Common myeloid progenitor, CD34-positive (primary cell): ENCODE measurements around the gene CNKSR3.
A peak's percentile ranks its signal among the peaks of the same experiment; 100 is the strongest.

Experiments
- CTCF ChIA-PET: fragments of 350-600 bp; sonication (Branson Sonifier 250); formaldehyde crosslinking; loops from one replicate; lab custom pipeline; 2021; ENCODE audit warnings: antibody characterized with exemption; lab: Charles Lee
- POLR2A ChIA-PET: fragments of 350-600 bp; sonication (Branson Sonifier 250); formaldehyde crosslinking; loops from one replicate; lab custom pipeline; 2021; ENCODE audit warnings: antibody characterized with exemption; lab: Charles Lee
- DNase-seq, 3 donors: peaks; one replicate each; pipeline versions ENCODE4 v3.0.0 to v3.0.0-alpha.2; 2013
- H3K27ac ChIP-seq, 2 experiments: 1 replicate in 1 of 2; 2 replicates in 1 of 2; pipeline ENCODE4 v1.7.0; 2013; ENCODE audit warnings: inconsistent platforms in 2 of 2, low read length in 2 of 2, mild to moderate bottlenecking in 2 of 2, low read depth in 1 of 2, moderate library complexity in 1 of 2; ENCODE audit not compliant: severe bottlenecking in 2 of 2, insufficient read depth in 1 of 2, poor library complexity in 1 of 2
- H3K27me3 ChIP-seq, 5 experiments: replicated peaks in 2 of 5; 1 replicate in 3 of 5; 2 replicates in 2 of 5; pipeline versions ENCODE4 v1.6.1 to v1.7.0; 2013; ENCODE audit warnings: low read length in 4 of 5, mild to moderate bottlenecking in 2 of 5, moderate library complexity in 2 of 5, inconsistent platforms in 1 of 5; ENCODE audit not compliant: insufficient read depth in 5 of 5, control insufficient read depth in 4 of 5
- H3K36me3 ChIP-seq, 4 experiments: 1 replicate in 2 of 4; 2 replicates in 2 of 4; pipeline versions ENCODE4 v1.6.1 to v1.7.0; 2013; ENCODE audit warnings: low read length in 3 of 4, control low read depth in 1 of 4, mild to moderate bottlenecking in 1 of 4; ENCODE audit not compliant: control insufficient read depth in 4 of 4, insufficient read depth in 4 of 4
- H3K4me1 ChIP-seq, 4 experiments: 1 replicate in 3 of 4; 2 replicates in 1 of 4; pipeline versions ENCODE4 v1.6.1 to v1.7.1; 2013; ENCODE audit warnings: low read length in 3 of 4, mild to moderate bottlenecking in 3 of 4, control low read depth in 1 of 4, inconsistent platforms in 1 of 4, moderate library complexity in 1 of 4; ENCODE audit not compliant: control insufficient read depth in 4 of 4, insufficient read depth in 4 of 4; ENCODE audit errors: control extremely low read depth in 1 of 4
- H3K4me3 ChIP-seq, 7 experiments: 1 replicate in 4 of 7; 2 replicates in 3 of 7; pipeline versions ENCODE4 v1.5.1 to v1.7.0; 2013; ENCODE audit warnings: mild to moderate bottlenecking in 7 of 7, low read length in 6 of 7, moderate library complexity in 6 of 7, inconsistent platforms in 2 of 7, low read depth in 2 of 7, control low read depth in 1 of 7; ENCODE audit not compliant: insufficient read depth in 4 of 7, control insufficient read depth in 1 of 7; ENCODE audit errors: extremely low read depth in 1 of 7
- H3K9me3 ChIP-seq, 5 experiments: 1 replicate in 4 of 5; 2 replicates in 1 of 5; pipeline versions ENCODE4 v1.6.1 to v1.7.1; 2013; ENCODE audit warnings: low read length in 4 of 5, mild to moderate bottlenecking in 2 of 5, inconsistent platforms in 1 of 5, low read depth in 1 of 5, moderate library complexity in 1 of 5; ENCODE audit not compliant: control insufficient read depth in 4 of 5, insufficient read depth in 2 of 5; ENCODE audit errors: control extremely low read depth in 1 of 5
- WGBS: methylation state at CpG from one replicate; pipeline ENCODE4 v1.1.5; 2013; ENCODE audit not compliant: insufficient coverage; 5-methylcytosine and 5-hydroxymethylcytosine counted together

Gene CNKSR3

DNA sequence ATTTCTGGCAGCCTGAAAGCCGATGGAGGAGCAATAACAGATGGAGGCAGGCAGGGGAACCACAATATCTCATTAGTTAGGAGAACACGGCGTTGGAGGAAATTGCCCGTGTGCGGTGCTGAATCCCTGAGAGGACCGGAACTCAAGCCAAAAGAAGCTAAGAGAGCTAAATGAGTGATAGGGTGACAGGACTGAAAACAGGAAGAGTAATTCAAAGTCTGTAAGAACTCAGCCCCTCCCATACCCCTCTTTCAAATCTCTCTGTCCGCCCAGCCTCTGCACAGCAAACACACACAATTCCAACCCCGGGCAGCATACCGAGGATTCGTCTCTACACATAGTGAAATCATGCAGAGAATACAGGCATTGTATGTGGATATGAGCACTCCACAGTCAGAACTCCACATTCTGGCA is 151.3 kb downstream of the CNKSR3 start:
- POLR2A ChIA-PET: no interaction called here
- Histone ChIP-seq H3K27me3 (no peaks in the 10 kb centered on the region), H3K4me3 (peak overlapping the region in 4 of 7 experiments; percentile 17 to 67 (median 56)), H3K4me1 (peaks cover 22 to 54% (median 39%) of the 10 kb centered on the region in 4 experiments), H3K36me3 (no peaks in the 10 kb centered on the region), H3K9me3 (no peaks in the 10 kb centered on the region), H3K27ac (no peak overlapping the region)
- 0% methylated on average over 3 of the region's 10 CpGs for WGBS
- DNase-seq: peak in 2 of 3 donors; percentile 67 to 77
- CTCF ChIA-PET: interaction anchor here (1.4 kb wide), 1 partner anchor 11 kb away, joined by 4 read pairs; no protein-coding TSS in a partner anchor

DNA sequence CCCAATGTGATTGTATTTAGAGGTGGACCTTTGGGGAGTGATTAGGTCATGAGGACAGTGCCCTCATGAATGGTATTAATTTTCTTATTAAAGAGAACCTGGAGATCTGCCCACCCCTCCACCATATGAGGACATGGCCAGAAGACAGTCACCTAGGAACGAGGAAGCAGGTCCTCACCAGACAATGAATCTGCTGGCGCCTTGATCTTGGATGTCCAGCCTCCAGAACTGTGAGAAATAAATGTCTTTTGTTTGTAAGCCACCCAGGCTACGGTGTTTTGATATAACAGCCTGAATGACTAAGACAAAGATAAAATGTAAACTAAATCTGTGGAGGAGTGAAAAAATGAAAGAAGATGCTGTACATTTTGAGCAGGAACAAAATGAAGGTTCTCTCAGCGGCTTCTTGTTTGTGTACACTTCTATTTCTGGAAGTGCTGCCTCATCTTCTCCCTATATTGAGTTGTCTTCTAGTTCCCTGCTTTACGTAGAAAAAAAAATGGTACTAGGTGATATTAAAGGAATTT is 152.4 kb downstream of the CNKSR3 start:
- 92% methylated on average over 4 of the region's 5 CpGs for WGBS
- ChIA-PET POLR2A (no interaction called here), CTCF (interaction anchor here (1.4 kb wide), 1 partner anchor 12 kb away, joined by 4 read pairs; no protein-coding TSS in a partner anchor)
- no peaks in the 10 kb centered on the region for H3K27me3 ChIP-seq
- no peak overlapping the region for H3K27ac ChIP-seq
- no peaks in the 10 kb centered on the region for H3K36me3 ChIP-seq
- no peak overlapping the region for H3K4me3 ChIP-seq
- no peaks in the 10 kb centered on the region for H3K9me3 ChIP-seq
- DNase-seq: no peak
- H3K4me1 ChIP-seq: peaks cover 24 to 63% (median 45%) of the 10 kb centered on the region in 4 experiments

DNA sequence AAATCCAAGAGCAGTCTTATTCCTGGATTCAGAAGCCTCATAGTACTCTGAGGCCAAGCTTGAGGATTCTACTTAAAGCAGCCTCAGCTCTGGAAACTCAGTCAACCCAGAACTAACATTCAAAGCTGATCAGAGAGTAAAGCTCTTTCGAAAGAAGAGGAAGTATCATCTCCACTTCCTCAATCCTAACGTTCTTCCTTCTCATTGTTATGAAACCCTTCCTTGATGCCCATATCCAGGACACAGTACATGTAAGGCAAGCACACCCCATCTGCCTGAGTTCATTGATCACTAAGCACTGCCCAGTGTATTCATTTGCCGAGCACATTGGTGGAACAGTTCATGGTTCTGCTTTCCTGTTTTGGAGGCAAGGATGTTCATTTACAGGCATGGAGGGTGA is 153.8 kb downstream of the CNKSR3 start, which contains the start of gene IPCEF1:
Gene IPCEF1, minus strand, starts transcription at position 114 of the 400 bp plus-strand sequence. CDS start 90,856 bp downstream, outside the sequence.
- Histone ChIP-seq H3K4me3 (peak within 1 kb of the TSS in 2 of 7 experiments; percentile 37 to 41), H3K9me3 (no peaks in the 10 kb centered on the region), H3K36me3 (no peaks in the 10 kb centered on the region), H3K27me3 (no peaks in the 10 kb centered on the region), H3K27ac (no peak within 1 kb of the TSS), H3K4me1 (peaks cover 25 to 75% (median 52%) of the 10 kb centered on the region in 4 experiments)
- no CpG with 5 or more reads among the region's 3 CpGs for WGBS
- ChIA-PET POLR2A (interaction anchor here (0.6 to 0.7 kb wide), 2 partner anchors 10 to 200 kb away, joined by 3 read pairs; no protein-coding TSS in a partner anchor), CTCF (interaction anchor here (0.9 to 1.0 kb wide), 2 partner anchors 11 to 13 kb away, joined by 4 read pairs; no protein-coding TSS in a partner anchor)
- peak in 2 of 3 donors; percentile 60 to 75 for DNase-seq

DNA sequence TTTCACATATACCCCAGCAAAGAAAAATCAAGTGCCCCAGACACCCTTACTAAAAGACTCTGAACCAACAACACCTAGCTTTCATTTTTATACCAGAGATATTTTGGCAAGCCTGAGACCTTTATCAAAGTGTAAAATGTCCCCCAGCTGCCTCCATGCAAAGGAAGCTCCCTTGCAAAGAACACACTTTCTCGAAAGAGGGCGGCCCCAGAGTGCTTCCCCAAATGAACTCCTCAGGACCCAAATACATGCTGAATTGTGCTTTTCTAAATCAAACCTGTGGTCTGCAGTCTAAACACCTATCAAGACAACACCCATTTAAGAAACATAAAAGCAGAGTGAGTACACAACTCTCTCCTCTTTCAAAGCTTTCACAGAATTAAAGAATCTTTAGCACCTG is 154.4 kb downstream of the CNKSR3 start:
- Histone ChIP-seq H3K9me3 (no peaks in the 10 kb centered on the region), H3K36me3 (no peaks in the 10 kb centered on the region), H3K4me3 (peak overlapping the region in 2 of 7 experiments; percentile 37 to 41), H3K4me1 (peaks cover 25 to 80% (median 52%) of the 10 kb centered on the region in 4 experiments), H3K27ac (no peak overlapping the region), H3K27me3 (no peaks in the 10 kb centered on the region)
- WGBS: 60% methylated on average over 2 of the region's 2 CpGs
- CTCF ChIA-PET: interaction anchor here (0.9 to 1.0 kb wide), 2 partner anchors 10 to 13 kb away, joined by 4 read pairs; no protein-coding TSS in a partner anchor
- POLR2A ChIA-PET: interaction anchor here (0.7 kb wide), 1 partner anchor 200 kb away, joined by 3 read pairs; no protein-coding TSS in a partner anchor
- DNase-seq: peak in 2 of 3 donors; percentile 36 to 49

DNA sequence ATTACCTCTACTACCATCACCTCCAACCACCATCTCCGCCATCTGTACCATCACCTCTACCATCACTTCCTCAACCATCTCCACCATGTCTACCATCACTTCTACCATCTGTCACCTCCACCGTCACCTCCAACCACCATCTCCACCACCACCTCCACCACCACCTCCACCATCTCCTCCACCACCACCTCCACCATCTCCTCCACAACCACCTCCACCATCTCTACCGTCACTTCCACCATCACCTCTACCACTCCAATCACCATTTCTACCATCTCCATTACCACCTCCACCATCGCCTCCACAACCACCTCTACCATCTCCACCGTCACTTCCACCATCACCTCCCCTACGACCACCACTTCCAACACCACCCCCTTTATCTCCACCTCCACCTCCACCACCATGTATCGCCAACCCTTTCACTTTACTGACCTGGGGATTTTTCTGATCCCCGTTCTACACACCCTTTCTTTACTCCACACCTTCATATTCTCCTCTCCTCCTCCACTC is 156.2 kb downstream of the CNKSR3 start:
- Histone ChIP-seq H3K27ac (no peak overlapping the region), H3K9me3 (no peaks in the 10 kb centered on the region), H3K4me1 (peaks cover 25 to 68% (median 48%) of the 10 kb centered on the region in 4 experiments), H3K27me3 (no peaks in the 10 kb centered on the region), H3K4me3 (peak overlapping the region in 2 of 7 experiments; percentile 23 to 28), H3K36me3 (no peaks in the 10 kb centered on the region)
- ChIA-PET CTCF (interaction anchor here (0.6 to 1.5 kb wide), 3 partner anchors 8 to 17 kb away, joined by 3 to 5 read pairs (median 3); no protein-coding TSS in a partner anchor), POLR2A (interaction anchor here (1.3 kb wide), 1 partner anchor 156 kb away, joined by 6 read pairs; no protein-coding TSS in a partner anchor)
- no peak for DNase-seq
- WGBS: 75% methylated on average over 7 of the region's 8 CpGs

DNA sequence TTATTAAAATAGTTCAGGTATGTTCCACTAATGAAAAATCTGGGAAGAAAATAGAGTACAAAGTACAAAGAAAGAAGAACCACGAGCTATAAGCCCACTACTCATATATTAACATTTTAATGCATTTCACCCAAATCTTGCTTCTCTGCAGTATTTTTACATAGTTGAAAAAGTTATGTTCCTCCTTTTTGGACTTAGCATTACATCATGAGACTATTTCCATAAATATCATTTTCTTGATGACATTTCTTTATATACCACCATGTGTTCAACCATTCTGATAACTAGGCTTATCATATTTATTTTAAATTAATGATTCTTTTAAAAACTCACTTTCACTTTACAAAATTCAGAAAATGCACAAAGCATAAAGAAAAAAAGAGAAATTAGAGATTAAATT is 156.9 kb downstream of the CNKSR3 start:
- Histone ChIP-seq H3K36me3 (no peaks in the 10 kb centered on the region), H3K27ac (no peak overlapping the region), H3K9me3 (no peaks in the 10 kb centered on the region), H3K4me3 (peak overlapping the region in 1 of 7 experiments; percentile 17), H3K4me1 (peaks cover 25 to 62% (median 42%) of the 10 kb centered on the region in 4 experiments), H3K27me3 (no peaks in the 10 kb centered on the region)
- ChIA-PET POLR2A (no interaction called here), CTCF (interaction anchor here (0.8 kb wide), 1 partner anchor 10 kb away, joined by 3 read pairs; no protein-coding TSS in a partner anchor)
- no peak for DNase-seq
- no CpG with 5 or more reads among the region's 1 CpG for WGBS
